ENCODE results near the gene CLEC18A. TPM values are rescaled to one million over a fixed set of nuclear protein-coding genes. Genes with fewer than 3 reads are reported as not detected.

CLEC18A gene
- total RNA-seq, 1 experiment from 2014 or later: 1.6 TPM

DNA sequence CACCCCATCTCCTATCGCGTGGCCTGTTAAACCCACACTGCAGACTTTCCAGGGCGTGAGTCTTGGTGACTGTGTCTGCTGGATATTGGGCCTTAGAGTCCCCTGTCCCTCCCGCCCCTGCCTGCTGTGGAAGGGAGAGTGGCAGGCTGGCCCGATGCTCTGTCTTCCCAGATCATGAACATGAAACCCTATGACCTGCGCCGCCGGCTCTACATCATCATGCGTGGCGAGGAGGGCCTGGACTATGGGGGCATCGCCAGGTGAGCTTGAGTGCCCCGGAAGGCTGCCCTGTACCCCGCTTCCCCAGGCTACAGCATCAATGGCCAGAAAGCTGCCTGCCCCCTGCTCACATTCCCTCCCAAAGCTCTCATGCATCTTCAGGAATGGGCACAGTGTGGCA, 19.5 kb upstream of the CLEC18A start:
- Histone ChIP-seq H3K9me3 (ENCODE audit: control insufficient read depth, low read depth, low read length) (no peaks in the 10 kb centered on the region), H2BK12ac (ENCODE audit: insufficient read length, low read depth, low read length) (no peak overlapping the region), H3K23me2 (ENCODE audit: insufficient read length, low read depth, low read length, poor library complexity, severe bottlenecking) (no peaks in the 10 kb centered on the region), H3K79me2 (ENCODE audit: insufficient read depth, low read length) (no peaks in the 10 kb centered on the region), H3K4ac (ENCODE audit: low read depth, low read length) (no peak overlapping the region), H2BK5ac (ENCODE audit: insufficient read length, low read length) (no peak overlapping the region), H3K79me1 (ENCODE audit: insufficient read depth, low read depth, low read length, poor library complexity, severe bottlenecking) (no peaks in the 10 kb centered on the region), H3T11ph (ENCODE audit: low read length) (no peak overlapping the region), H3K23ac (ENCODE audit: insufficient read length, low read depth, low read length) (no peak overlapping the region), H2BK15ac (ENCODE audit: low read depth, low read length) (no peak overlapping the region), H2BK120ac (ENCODE audit: low read depth, low read length, poor library complexity, severe bottlenecking) (no peak overlapping the region), H2AFZ (ENCODE audit: low read length) (no peak overlapping the region), H3K14ac (ENCODE audit: insufficient read depth, low read length) (no peak overlapping the region), H3K27me3 (ENCODE audit: insufficient read depth, low read length) (no peaks in the 10 kb centered on the region), H3K4me1 (ENCODE audit: insufficient read depth, low read length) (no peaks in the 10 kb centered on the region), H3K9ac (ENCODE audit: extremely low read depth, insufficient read length, low read length) (no peak overlapping the region), H2AK5ac (ENCODE audit: insufficient read length, low read length) (no peak overlapping the region), H3K27ac (ENCODE audit: insufficient read length, low read depth, low read length) (no peak overlapping the region), H3K4me2 (ENCODE audit: insufficient read depth, insufficient read length, low read length) (no peak overlapping the region), H4K20me1 (ENCODE audit: control insufficient read depth, insufficient read depth, insufficient read length) (no peaks in the 10 kb centered on the region), H3K56ac (ENCODE audit: insufficient read length, low read depth, low read length) (no peak overlapping the region), H4K5ac (ENCODE audit: insufficient read length, low read depth, low read length) (no peak overlapping the region), H4K91ac (ENCODE audit: insufficient read length, low read depth, low read length) (no peak overlapping the region), H3K18ac (ENCODE audit: insufficient read length, low read depth, low read length) (no peak overlapping the region), H4K8ac (replicated peaks; ENCODE audit: insufficient read length, low read depth, low read length) (no peak overlapping the region), H2BK20ac (ENCODE audit: low read depth, low read length, poor library complexity, severe bottlenecking) (no peak overlapping the region)
- TF ChIP-seq, protein P1, sequence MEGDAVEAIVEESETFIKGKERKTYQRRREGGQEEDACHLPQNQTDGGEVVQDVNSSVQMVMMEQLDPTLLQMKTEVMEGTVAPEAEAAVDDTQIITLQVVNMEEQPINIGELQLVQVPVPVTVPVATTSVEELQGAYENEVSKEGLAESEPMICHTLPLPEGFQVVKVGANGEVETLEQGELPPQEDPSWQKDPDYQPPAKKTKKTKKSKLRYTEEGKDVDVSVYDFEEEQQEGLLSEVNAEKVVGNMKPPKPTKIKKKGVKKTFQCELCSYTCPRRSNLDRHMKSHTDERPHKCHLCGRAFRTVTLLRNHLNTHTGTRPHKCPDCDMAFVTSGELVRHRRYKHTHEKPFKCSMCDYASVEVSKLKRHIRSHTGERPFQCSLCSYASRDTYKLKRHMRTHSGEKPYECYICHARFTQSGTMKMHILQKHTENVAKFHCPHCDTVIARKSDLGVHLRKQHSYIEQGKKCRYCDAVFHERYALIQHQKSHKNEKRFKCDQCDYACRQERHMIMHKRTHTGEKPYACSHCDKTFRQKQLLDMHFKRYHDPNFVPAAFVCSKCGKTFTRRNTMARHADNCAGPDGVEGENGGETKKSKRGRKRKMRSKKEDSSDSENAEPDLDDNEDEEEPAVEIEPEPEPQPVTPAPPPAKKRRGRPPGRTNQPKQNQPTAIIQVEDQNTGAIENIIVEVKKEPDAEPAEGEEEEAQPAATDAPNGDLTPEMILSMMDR (conservative IDR thresholded peaks at IDR 0.05): no peak
- H3K36me3 Mint-ChIP-seq (ENCODE audit: insufficient read depth in 1 of 3, low read depth in 3 of 3): peaks cover 9 to 47% (median 16%) of the 10 kb centered on the region in 3 experiments; a peak in 6 of 7 replicates
- no peak overlapping the region for H3K4me3 Mint-ChIP-seq
- no CpG with 5 or more reads among the region's 13 CpGs for WGBS (ENCODE audit: extremely low coverage, insufficient read length, low lambda C conversion rate)
- no peak for DNase-seq
- H3K9me3 Mint-ChIP-seq: no peaks in the 10 kb centered on the region
- peaks cover 13 to 23% of the 10 kb centered on the region in 2 experiments for H3K4me1 Mint-ChIP-seq
- no peak overlapping the region for H3K27ac Mint-ChIP-seq
- no peaks in the 10 kb centered on the region; the same call in 1 of the 2 replicates for H3K27me3 Mint-ChIP-seq (ENCODE audit: low read depth)
